IMR-90 (cell line): ENCODE data around the gene DCC. TPM values are rescaled to one million over a fixed set of nuclear protein-coding genes. Genes with fewer than 3 reads are reported as not detected.

Source experiments
- ATAC-seq: fragments of 200-7000 bp; cut with Tn5 transposase; 2 replicates; pipeline ENCODE4 v1.9.1; 2020; ENCODE audit warnings: low read depth, mild to moderate bottlenecking, moderate library complexity
- BruUV-seq: library from RNA; stranded (reverse); fragments of 400-500 nt; replicated peaks from 2 replicates; lab custom pipeline; 2021; lab: Mats Ljungman, UMichigan
- CTCF ChIA-PET: fragments of 300-600 bp; formaldehyde crosslinking; extraction: SDS; loops from one replicate; lab custom pipeline; 2021; ENCODE audit warnings: antibody characterized with exemption; lab: Yijun Ruan, JAX
- POLR2A ChIA-PET: fragments of 300-600 bp; sonication (Branson Sonifier 250); formaldehyde crosslinking; loops from one replicate; lab custom pipeline; 2022; ENCODE audit warnings: antibody characterized with exemption; ENCODE audit not compliant: unreplicated experiment; lab: Charles Lee
- DNase-seq: peaks from one replicate; pipeline ENCODE4 v3.0.0; 2013
- H2AFZ ChIP-seq: replicated peaks from 2 replicates; pipeline ENCODE3; 2013; ENCODE audit warnings: low read length, mild to moderate bottlenecking; ENCODE audit not compliant: poor library complexity
- H2AK5ac ChIP-seq: 2 replicates; pipeline ENCODE4 v1.6.1; 2013; ENCODE audit warnings: low read depth, low read length, inconsistent platforms
- H2AK9ac ChIP-seq: replicated peaks from 2 replicates; pipeline ENCODE3; 2013; ENCODE audit warnings: mild to moderate bottlenecking, low read depth, low read length, moderate library complexity; ENCODE audit not compliant: poor library complexity
- H2BK120ac ChIP-seq: 2 replicates; pipeline ENCODE4 v1.6.1; 2013; ENCODE audit warnings: low read depth, low read length, inconsistent platforms
- H2BK15ac ChIP-seq: 3 replicates; pipeline ENCODE4 v1.6.1; 2013; ENCODE audit warnings: low read depth, low read length, inconsistent platforms
- H2BK20ac ChIP-seq: 2 replicates; pipeline ENCODE4 v1.6.1; 2013; ENCODE audit warnings: low read depth, mild to moderate bottlenecking, inconsistent platforms, low read length, moderate library complexity
- H2BK5ac ChIP-seq: 2 replicates; pipeline ENCODE4 v1.6.1; 2013; ENCODE audit warnings: mild to moderate bottlenecking, low read depth, low read length, inconsistent platforms; ENCODE audit not compliant: poor library complexity, severe bottlenecking
- H3K14ac ChIP-seq: replicated peaks from 2 replicates; pipeline ENCODE4 v1.6.1; 2013; ENCODE audit warnings: low read depth, low read length, inconsistent platforms
- H3K18ac ChIP-seq: 2 replicates; pipeline ENCODE4 v1.6.1; 2013; ENCODE audit warnings: low read depth, low read length, control low read depth
- H3K23ac ChIP-seq: 2 replicates; pipeline ENCODE4 v1.6.1; 2013; ENCODE audit warnings: low read depth, low read length, inconsistent platforms
- H3K27ac ChIP-seq: 2 replicates; pipeline ENCODE4 v1.5.1; 2013; ENCODE audit warnings: mild to moderate bottlenecking, control low read depth, low read length; ENCODE audit not compliant: insufficient read depth
- H3K27me3 ChIP-seq: 2 replicates; pipeline ENCODE4 v1.6.1; 2013; ENCODE audit warnings: low read length; ENCODE audit not compliant: control insufficient read depth, insufficient read depth
- H3K36me3 ChIP-seq: 2 replicates; pipeline ENCODE4 v1.6.1; 2013; ENCODE audit warnings: low read length, mixed read lengths; ENCODE audit not compliant: control insufficient read depth, insufficient read depth
- H3K4ac ChIP-seq: 2 replicates; pipeline ENCODE4 v1.6.1; 2013; ENCODE audit warnings: low read depth, low read length, inconsistent platforms
- H3K4me1 ChIP-seq: 2 replicates; pipeline ENCODE4 v1.6.1; 2013; ENCODE audit warnings: low read length, mixed read lengths; ENCODE audit not compliant: control insufficient read depth, insufficient read depth
- H3K4me2 ChIP-seq: 2 replicates; pipeline ENCODE4 v1.6.1; 2013; ENCODE audit warnings: low read depth, mild to moderate bottlenecking, control low read depth, low read length, moderate library complexity
- H3K4me3 ChIP-seq: 2 replicates; pipeline ENCODE4 v1.5.1; 2013; ENCODE audit warnings: low read depth, mild to moderate bottlenecking, control low read depth, low read length, moderate library complexity; ENCODE audit not compliant: insufficient read depth
- H3K56ac ChIP-seq: 2 replicates; pipeline ENCODE4 v1.6.1; 2013; ENCODE audit warnings: low read length, inconsistent platforms; ENCODE audit not compliant: insufficient read depth; ENCODE audit errors: extremely low read depth
- H3K79me1 ChIP-seq, 2 experiments: 2 replicates each; pipeline ENCODE4 v1.6.1; 2013; ENCODE audit warnings: low read length in 2 of 2, inconsistent platforms in 1 of 2, low read depth in 1 of 2
- H3K9ac ChIP-seq: 2 replicates; pipeline ENCODE4 v1.6.1; 2013; ENCODE audit warnings: low read depth, low read length, control low read depth
- H3K9me1 ChIP-seq: 2 replicates; pipeline ENCODE4 v1.6.1; 2013; ENCODE audit warnings: low read length, inconsistent platforms; ENCODE audit not compliant: insufficient read depth
- H3K9me3 ChIP-seq: 2 replicates; pipeline ENCODE4 v1.6.1; 2013; ENCODE audit warnings: low read length; ENCODE audit not compliant: control insufficient read depth, insufficient read depth
- H4K20me1 ChIP-seq: 2 replicates; pipeline ENCODE4 v1.6.1; 2013; ENCODE audit warnings: low read length, inconsistent platforms; ENCODE audit not compliant: insufficient read depth
- H4K5ac ChIP-seq: 2 replicates; pipeline ENCODE4 v1.6.1; 2013; ENCODE audit warnings: mild to moderate bottlenecking, low read depth, low read length, control low read depth
- H4K8ac ChIP-seq, 2 experiments: 2 replicates each; pipeline ENCODE4 v1.6.1; 2013; ENCODE audit warnings: low read depth in 2 of 2, low read length in 2 of 2, control low read depth in 1 of 2, inconsistent platforms in 1 of 2
- H4K91ac ChIP-seq: 2 replicates; pipeline ENCODE4 v1.6.1; 2013; ENCODE audit warnings: low read depth, low read length, inconsistent platforms; ENCODE audit not compliant: insufficient read depth
- CHD1 ChIP-seq: IDR thresholded peaks from 2 replicates; pipeline ENCODE4 v1.6.1; 2012; ENCODE audit warnings: low read depth, low read length, improper control_type of control experiment
- NFE2L2 ChIP-seq: fragments of 150-350 bp; IDR thresholded peaks from 2 replicates; pipeline ENCODE4 v1.6.1; 2016; ENCODE audit warnings: low read depth, mild to moderate bottlenecking, low read length
- WGBS, 2 experiments: methylation state at CpG; one replicate each; pipeline versions ENCODE4 v1.1.5 to v1.1.7; 2013; ENCODE audit warnings: missing lambda C conversion rate in 2 of 2; ENCODE audit not compliant: insufficient read length in 1 of 2; ENCODE audit errors: extremely low coverage in 2 of 2; 5-methylcytosine and 5-hydroxymethylcytosine counted together
- dilution Hi-C: fragments of 300-500 bp; cut with HindIII; formaldehyde crosslinking; loops from one replicate; pipeline ENCODE4 v1.14.3; 2018; ENCODE audit warnings: low sequenced_read_pairs; ENCODE audit not compliant: unreplicated experiment
- in situ Hi-C: fragments of 300-500 bp; cut with MboI; formaldehyde crosslinking; loops from 3 replicates; pipeline ENCODE4 v1.14.3; 2019; ENCODE audit warnings: low sequenced_read_pairs, inconsistent platforms, mixed read lengths
- intact Hi-C: fragments of 100-400 bp; cut with micrococcal nuclease; formaldehyde crosslinking; loops from 2 replicates; pipeline ENCODE4 v1.10.0; 2022
- polyA plus RNA-seq, 3 experiments: library from polyadenylated mRNA; depleted of rRNA; stranded (reverse); fragments of >200 nt; gene quantifications; 2 replicates each; pipeline ENCODE4 v1.2.3, GENCODE V29; 2012; ENCODE audit warnings: low replicate concordance in 1 of 3
- total RNA-seq: library from RNA; depleted of rRNA; stranded (reverse); fragments of >200 nt; gene quantifications from 2 replicates; pipeline ENCODE4 v1.2.3, GENCODE V29; 2012
- TF ChIP-seq, protein P1 (sequence below): fragments of 150-350 bp; IDR thresholded peaks from 2 replicates; pipeline ENCODE4 v1.6.1; 2016; ENCODE audit warnings: low read depth, mild to moderate bottlenecking, low read length, moderate library complexity, borderline replicate concordance

Gene DCC
- total and polyA plus RNA-seq, 2 of the 4 experiments (the other 2 are of a cell fraction), result 0.31 to 0.54 TPM

DNA sequence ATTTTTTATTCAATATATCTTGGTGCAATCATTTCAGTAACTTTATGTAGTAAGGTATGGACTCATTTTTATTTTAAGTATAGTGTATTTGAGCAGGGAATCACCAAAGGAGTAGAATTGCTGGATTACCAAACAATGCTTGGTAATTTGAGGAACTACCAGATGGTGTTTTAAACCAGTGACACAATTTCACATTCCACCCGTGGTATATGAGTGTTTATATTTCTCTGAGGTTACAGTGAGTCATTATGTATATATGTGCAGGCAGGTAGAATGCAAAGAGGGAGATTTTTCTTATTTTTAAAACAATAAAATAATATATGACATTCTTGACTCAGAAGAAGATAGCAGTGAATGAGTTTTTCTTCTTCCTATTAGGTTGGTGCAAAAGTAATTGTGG, 596.9 kb downstream of the DCC start:
- DNase-seq, result no peak
- no peak overlapping the region for H2BK5ac ChIP-seq
- H3K9me1 ChIP-seq, result no peaks in the 10 kb centered on the region
- POLR2A ChIA-PET, result no interaction called here
- no peak overlapping the region for H4K8ac ChIP-seq
- in situ Hi-C loops (no loop called here), intact Hi-C loops (no loop called here), dilution Hi-C loops (no loop called here)
- H2BK15ac ChIP-seq, result no peak overlapping the region
- TF ChIP-seq, protein P1, sequence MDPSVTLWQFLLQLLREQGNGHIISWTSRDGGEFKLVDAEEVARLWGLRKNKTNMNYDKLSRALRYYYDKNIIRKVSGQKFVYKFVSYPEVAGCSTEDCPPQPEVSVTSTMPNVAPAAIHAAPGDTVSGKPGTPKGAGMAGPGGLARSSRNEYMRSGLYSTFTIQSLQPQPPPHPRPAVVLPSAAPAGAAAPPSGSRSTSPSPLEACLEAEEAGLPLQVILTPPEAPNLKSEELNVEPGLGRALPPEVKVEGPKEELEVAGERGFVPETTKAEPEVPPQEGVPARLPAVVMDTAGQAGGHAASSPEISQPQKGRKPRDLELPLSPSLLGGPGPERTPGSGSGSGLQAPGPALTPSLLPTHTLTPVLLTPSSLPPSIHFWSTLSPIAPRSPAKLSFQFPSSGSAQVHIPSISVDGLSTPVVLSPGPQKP, result no peak
- TF ChIP-seq NFE2L2, result no peak
- TF ChIP-seq CHD1, result no peak
- no peak overlapping the region for H3K56ac ChIP-seq
- no peak overlapping the region for H3K4ac ChIP-seq
- no peak overlapping the region for H3K18ac ChIP-seq
- no peaks in the 10 kb centered on the region for H3K79me1 ChIP-seq
- WGBS, 2 experiments, result no CpG with 5 or more reads among the region's 1 CpG
- H3K36me3 ChIP-seq, result no peaks in the 10 kb centered on the region
- no peak overlapping the region for H2AK5ac ChIP-seq
- H3K4me3 ChIP-seq, result no peak overlapping the region
- H3K4me2 ChIP-seq, result no peak overlapping the region
- no peak overlapping the region for H2BK120ac ChIP-seq
- no peak overlapping the region for H4K91ac ChIP-seq
- H4K5ac ChIP-seq, result no peak overlapping the region
- H3K4me1 ChIP-seq, result no peaks in the 10 kb centered on the region
- no peaks in the 10 kb centered on the region for H3K27me3 ChIP-seq
- CTCF ChIA-PET, result no interaction called here
- no TSS peak for BruUV-seq
- no peak overlapping the region for H3K9ac ChIP-seq
- H4K20me1 ChIP-seq, result no peaks in the 10 kb centered on the region
- no peak for ATAC-seq
- no peaks in the 10 kb centered on the region; the same call in 1 of the 2 replicates for H3K9me3 ChIP-seq
- no peak overlapping the region for H3K23ac ChIP-seq
- H2AK9ac ChIP-seq, result no peak overlapping the region
- H3K14ac ChIP-seq, result no peak overlapping the region
- H3K27ac ChIP-seq, result no peak overlapping the region
- no peak overlapping the region for H2AFZ ChIP-seq
- no peak overlapping the region for H2BK20ac ChIP-seq
